ENCODE results near the gene MCOLN1.
"Not testable (repeated sequence)": the region's sequence is repeated elsewhere in the genome, so short reads cannot be mapped to it uniquely, and the experiment has no call there.

Gene MCOLN1

GRCh38 chr19:7526059-7526929 is 3.9 kb downstream of the MCOLN1 start:
- no peak for DNase-seq

GRCh38 chr19:7527516-7528191 is 5.2 kb downstream of the MCOLN1 start:
- DNase-seq, result no peak

GRCh38 chr19:7528192-7528519 is 5.7 kb downstream of the MCOLN1 start:
- DNase-seq, result no peak

- DNase-seq, result no peak
Observed at GRCh38 chr19:7528522-7529245, 6.3 kb downstream of the MCOLN1 start.

GRCh38 chr19:7529246-7529600 is 6.8 kb downstream of the MCOLN1 start:
- no peak for DNase-seq

GRCh38 chr19:7529610-7530490 is 7.4 kb downstream of the MCOLN1 start:
- DNase-seq, result no peak

- DNase-seq, result no peak
Observed at GRCh38 chr19:7533281-7533885, 11.0 kb downstream of the MCOLN1 start.

- peak; percentile 87 for DNase-seq
Observed at GRCh38 chr19:7533925-7534480, 11.6 kb downstream of the MCOLN1 start.

GRCh38 chr19:7534531-7535046 is 12.2 kb downstream of the MCOLN1 start:
- peak; percentile 27 for DNase-seq

GRCh38 chr19:7535047-7535997 is 12.9 kb downstream of the MCOLN1 start, which contains the start of gene PNPLA6:
Gene PNPLA6 (plus strand): TSS chr19:7535717. CDS start chr19:7535789, 72 bp downstream.
- DNase-seq, result peak; percentile 92

GRCh38 chr19:7535998-7536695 is 13.7 kb downstream of the MCOLN1 start:
- DNase-seq, result no peak

GRCh38 chr19:7538990-7539389 is 16.6 kb downstream of the MCOLN1 start:
- not testable (repeated sequence) for DNase-seq

- DNase-seq, result no peak
Observed at GRCh38 chr19:7539827-7540425, 17.5 kb downstream of the MCOLN1 start.

- DNase-seq, result no peak
Observed at GRCh38 chr19:7540761-7541474, 18.5 kb downstream of the MCOLN1 start.

GRCh38 chr19:7541475-7541824 is 19.0 kb downstream of the MCOLN1 start:
- no peak for DNase-seq

- DNase-seq, result no peak
Observed at GRCh38 chr19:7541828-7542443, 19.5 kb downstream of the MCOLN1 start.

- no peak for DNase-seq
Observed at GRCh38 chr19:7542556-7543348, 20.3 kb downstream of the MCOLN1 start.
